A549 (cell line): Measurements from ENCODE around the gene SCN5A. TPM values are rescaled to one million over a fixed set of nuclear protein-coding genes. Genes with fewer than 3 reads are reported as not detected.

Experiments
- ATAC-seq, 2 experiments: fragments of 200-7000 bp in 1 of 2; fragments of >200 bp in 1 of 2; cut with Nextera tagmentation in 1 of 2; cut with Tn5 transposase in 1 of 2; 3 replicates each; pipeline versions ENCODE4 v1.8.0 to v1.9.1; 2018 to 2020; ENCODE audit warnings: mild to moderate bottlenecking in 1 of 2, moderate library complexity in 1 of 2
- CTCF ChIA-PET: fragments of 300-600 bp; sonication (Branson Sonifier 250); formaldehyde crosslinking; extraction: SDS; loops from one replicate; lab custom pipeline; 2021; ENCODE audit warnings: antibody characterized with exemption, inconsistent platforms; lab: Yijun Ruan, JAX
- POLR2A ChIA-PET: fragments of 350-600 bp; formaldehyde crosslinking; extraction: SDS; loops from one replicate; lab custom pipeline; 2021; ENCODE audit warnings: antibody characterized with exemption, inconsistent platforms; lab: Yijun Ruan, JAX
- DNase-seq, 2 experiments: peaks; one replicate each; pipeline versions ENCODE4 v3.0.0 to v3.0.0-alpha.2; 2011 to 2016; ENCODE audit warnings: low read depth in 1 of 2, low spot score in 1 of 2
- FAIRE-seq: peaks from 2 replicates; lab custom pipeline; 2011; peaks lifted over from hg19 to GRCh38; lab: Jason Lieb, UNC
- H3K27ac ChIP-seq, 2 experiments: fragments of >200 bp; sonication (Bioruptor Twin); formaldehyde crosslinking; 3 replicates each; pipeline ENCODE4 v1.5.1; 2016 to 2017
- H3K4me1 ChIP-seq: fragments of >200 bp; sonication (Bioruptor Twin); formaldehyde crosslinking; 3 replicates; pipeline ENCODE4 v1.6.1; 2016
- H3K4me2 ChIP-seq: fragments of >200 bp; sonication (Bioruptor Twin); formaldehyde crosslinking; 3 replicates; pipeline ENCODE4 v1.6.1; 2016
- H3K4me3 ChIP-seq: fragments of >200 bp; sonication (Bioruptor Twin); formaldehyde crosslinking; 3 replicates; pipeline ENCODE4 v1.5.1; 2016
- H3K9me3 ChIP-seq: fragments of >200 bp; sonication (Bioruptor Twin); formaldehyde crosslinking; 3 replicates; pipeline ENCODE4 v1.6.1; 2016
- ATOH8 ChIP-seq: fragments of 250-450 bp; sonication (Bioruptor Pico); IDR thresholded peaks from 2 replicates; pipeline ENCODE4 v1.5.0; 2020; ENCODE audit warnings: low read depth, mild to moderate bottlenecking, moderate library complexity
- BCL3 ChIP-seq: fragments of >200 bp; sonication (Bioruptor Twin); formaldehyde crosslinking; IDR thresholded peaks from 3 replicates; pipeline ENCODE4 v1.6.1; 2016
- CBX2 ChIP-seq: fragments of 200-600 bp; sonication (generic); IDR thresholded peaks from 2 replicates; pipeline ENCODE4 v1.6.1; 2016; ENCODE audit warnings: low read depth, mild to moderate bottlenecking, borderline replicate concordance
- CEBPB ChIP-seq, 2 experiments: fragments of >200 bp in 1 of 2; sonication (Bioruptor Twin) in 1 of 2; formaldehyde crosslinking in 1 of 2; IDR thresholded peaks; 2 replicates each; pipeline ENCODE4 v1.6.1; 2012 to 2016
- CTCF ChIP-seq: fragments of >200 bp; sonication (Bioruptor Twin); formaldehyde crosslinking; IDR thresholded peaks from 3 replicates; pipeline ENCODE4 v1.5.1; 2016
- E2F6 ChIP-seq: IDR thresholded peaks from 2 replicates; pipeline ENCODE4 v1.6.1; 2012; ENCODE audit warnings: low read depth, borderline replicate concordance
- EHF ChIP-seq: fragments of 250-450 bp; sonication (Bioruptor Pico); IDR thresholded peaks from 2 replicates; pipeline ENCODE4 v1.5.0; 2020; ENCODE audit warnings: mild to moderate bottlenecking
- HDAC2 ChIP-seq: fragments of 200-600 bp; sonication (generic); IDR thresholded peaks from 2 replicates; pipeline ENCODE4 v1.6.1; 2016
- HES2 ChIP-seq: fragments of >200 bp; sonication (Bioruptor Twin); formaldehyde crosslinking; IDR thresholded peaks from 2 replicates; pipeline ENCODE4 v1.6.1; 2016
- HOXB5 ChIP-seq: fragments of 250-450 bp; sonication (Bioruptor Pico); IDR thresholded peaks from 2 replicates; pipeline ENCODE4 v1.5.0; 2020; ENCODE audit warnings: mild to moderate bottlenecking, moderate library complexity
- JUN ChIP-seq, 2 experiments: fragments of >200 bp; sonication (Bioruptor Twin); formaldehyde crosslinking; IDR thresholded peaks; 2 replicates in 1 of 2; 3 replicates in 1 of 2; pipeline ENCODE4 v1.6.1; 2016 to 2017
- KDM1A ChIP-seq: fragments of 200-600 bp; sonication (generic); IDR thresholded peaks from 2 replicates; pipeline ENCODE4 v1.6.1; 2016; ENCODE audit warnings: low read depth, mild to moderate bottlenecking
- NFE2L2 ChIP-seq: fragments of 150-350 bp; conservative IDR thresholded peaks from 2 replicates; pipeline ENCODE4 v1.6.1; 2014; ENCODE audit warnings: low read length
- NR3C1 ChIP-seq: fragments of >200 bp; sonication (Bioruptor Twin); formaldehyde crosslinking; IDR thresholded peaks from 3 replicates; pipeline ENCODE4 v1.6.1; 2017
- PBX3 ChIP-seq: IDR thresholded peaks from 2 replicates; pipeline ENCODE4 v1.6.1; 2012
- PHF8 ChIP-seq: fragments of 200-600 bp; sonication (generic); IDR thresholded peaks from 2 replicates; pipeline ENCODE4 v1.6.1; 2016; ENCODE audit warnings: low read depth, mild to moderate bottlenecking, antibody characterized with exemption, moderate library complexity, borderline replicate concordance
- POLR2AphosphoS2 ChIP-seq: conservative IDR thresholded peaks from 2 replicates; pipeline ENCODE4 v1.6.1; 2012; ENCODE audit warnings: low read length, improper control_type of control experiment, inconsistent platforms
- RFX5 ChIP-seq: fragments of 450-650 bp; IDR thresholded peaks from 2 replicates; pipeline ENCODE4 v1.7.1; 2014; ENCODE audit warnings: antibody characterized with exemption, mild to moderate bottlenecking, moderate library complexity
- RNF2 ChIP-seq: fragments of 200-600 bp; sonication (generic); IDR thresholded peaks from 2 replicates; pipeline ENCODE4 v1.6.1; 2016; ENCODE audit warnings: low read depth, mild to moderate bottlenecking, antibody characterized with exemption, moderate library complexity, borderline replicate concordance
- SREBF2 ChIP-seq: fragments of 450-650 bp; IDR thresholded peaks from 2 replicates; pipeline ENCODE4 v1.6.1; 2014; ENCODE audit warnings: mild to moderate bottlenecking, moderate library complexity
- ZFP36 ChIP-seq: fragments of 450-650 bp; IDR thresholded peaks from 2 replicates; pipeline ENCODE4 v1.6.1; 2014; ENCODE audit warnings: borderline replicate concordance; ENCODE audit not compliant: partially characterized antibody
- ZSCAN20 ChIP-seq: fragments of 250-450 bp; sonication (Bioruptor Pico); IDR thresholded peaks from 2 replicates; pipeline ENCODE4 v1.8.0; 2022; ENCODE audit warnings: mild to moderate bottlenecking, moderate library complexity
- WGBS: methylation state at CpG from one replicate; pipeline ENCODE4 v1.1.6; 2017; ENCODE audit errors: missing lambda C conversion rate; 5-methylcytosine and 5-hydroxymethylcytosine counted together
- polyA plus RNA-seq, 4 experiments: library from polyadenylated mRNA; depleted of rRNA in 3 of 4; stranded (reverse); fragments of >200 nt; fragmentation: RNase III in 1 of 4; extraction: RNeasy Plus Mini Kit Qiagen cat#74134 plus additional on column Dnase treatment in 1 of 4; gene quantifications; 2 replicates in 3 of 4; 3 replicates in 1 of 4; pipeline ENCODE4 v1.2.3, GENCODE V29; 2011 to 2017

SCN5A gene
- polyA plus RNA-seq, 2 of the 4 experiments (the other 2 are of a cell fraction) = 0.09 to 0.19 TPM

- no peak for DNase-seq
- POLR2A ChIA-PET = no interaction called here
- Histone ChIP-seq H3K27ac (no peak overlapping the region), H3K4me3 (no peak overlapping the region), H3K9me3 (no peaks in the 10 kb centered on the region), H3K4me2 (no peak overlapping the region), H3K4me1 (no peaks in the 10 kb centered on the region)
- 24% methylated on average over 4 of the region's 4 CpGs for WGBS
- no peak for FAIRE-seq
- no peak for ATAC-seq
- TF ChIP-seq NR3C1 (no peak), CEBPB (IDR thresholded peaks at IDR 0.05) (no peak), HDAC2 (no peak), EHF (CRISPR knock-in tag) (no peak), PBX3 (no peak)
- CTCF ChIA-PET = interaction anchor here (1.5 to 6.7 kb wide), 4 partner anchors 12 to 385 kb away, joined by 3 to 52 read pairs (median 21); no protein-coding TSS in a partner anchor
These were observed 4.4 kb downstream of the SCN5A start for GRCh38 chr3:38645076-38645475.

- DNase-seq = no peak
- no peak for FAIRE-seq
- Histone ChIP-seq H3K27ac (no peak overlapping the region), H3K4me1 (no peaks in the 10 kb centered on the region), H3K9me3 (no peaks in the 10 kb centered on the region), H3K4me3 (no peak overlapping the region), H3K4me2 (no peak overlapping the region)
- TF ChIP-seq KDM1A = no peak
- no peak for TF ChIP-seq NFE2L2
- TF ChIP-seq RFX5 = no peak
- no peak for TF ChIP-seq CEBPB (IDR thresholded peaks at IDR 0.05)
- TF ChIP-seq ZSCAN20 (CRISPR knock-in tag) = no peak
- TF ChIP-seq BCL3 = no peak
- no peak for TF ChIP-seq PBX3
- no peak for TF ChIP-seq HOXB5 (CRISPR knock-in tag)
- no peak for TF ChIP-seq ZFP36
- TF ChIP-seq PHF8 = no peak
- no peak for TF ChIP-seq CTCF
- TF ChIP-seq HES2 = no peak
- TF ChIP-seq E2F6 = no peak
- no peak for TF ChIP-seq ATOH8 (CRISPR knock-in tag)
- no peak for TF ChIP-seq SREBF2
- TF ChIP-seq CBX2 = no peak
- no peak for TF ChIP-seq RNF2
- TF ChIP-seq JUN (IDR thresholded peaks at IDR 0.05) = no peak
- no peak for TF ChIP-seq POLR2AphosphoS2
- no peak for ATAC-seq
- ChIA-PET CTCF (interaction anchor here (1.0 to 6.7 kb wide), 2 partner anchors 198 to 355 kb away, joined by 3 to 52 read pairs; no protein-coding TSS in a partner anchor), POLR2A (no interaction called here)
- 32% methylated on average over 7 of the region's 7 CpGs for WGBS
These were observed 4.8 kb downstream of the SCN5A start for GRCh38 chr3:38644662-38645053.
